HG02840 (cell line): Measurements from ENCODE around the gene PTBP2.

Experiments
- ATAC-seq: cut with Tn5 transposase; IDR thresholded peaks from one replicate; pipeline ENCODE4 v1.9.1; 2021; ENCODE audit warnings: mild to moderate bottlenecking, moderate library complexity, moderate number of reproducible peaks; ENCODE audit not compliant: unreplicated experiment, low FRiP score

PTBP2 gene, protein sequence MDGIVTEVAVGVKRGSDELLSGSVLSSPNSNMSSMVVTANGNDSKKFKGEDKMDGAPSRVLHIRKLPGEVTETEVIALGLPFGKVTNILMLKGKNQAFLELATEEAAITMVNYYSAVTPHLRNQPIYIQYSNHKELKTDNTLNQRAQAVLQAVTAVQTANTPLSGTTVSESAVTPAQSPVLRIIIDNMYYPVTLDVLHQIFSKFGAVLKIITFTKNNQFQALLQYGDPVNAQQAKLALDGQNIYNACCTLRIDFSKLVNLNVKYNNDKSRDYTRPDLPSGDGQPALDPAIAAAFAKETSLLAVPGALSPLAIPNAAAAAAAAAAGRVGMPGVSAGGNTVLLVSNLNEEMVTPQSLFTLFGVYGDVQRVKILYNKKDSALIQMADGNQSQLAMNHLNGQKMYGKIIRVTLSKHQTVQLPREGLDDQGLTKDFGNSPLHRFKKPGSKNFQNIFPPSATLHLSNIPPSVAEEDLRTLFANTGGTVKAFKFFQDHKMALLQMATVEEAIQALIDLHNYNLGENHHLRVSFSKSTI

GRCh38 chr1:96721416-96722160, at the start of gene PTBP2:
TSS of gene PTBP2 (plus strand) at chr1:96721784. CDS start at chr1:96721865, 81 bp downstream.
- peak; percentile 97 for ATAC-seq

DNA sequence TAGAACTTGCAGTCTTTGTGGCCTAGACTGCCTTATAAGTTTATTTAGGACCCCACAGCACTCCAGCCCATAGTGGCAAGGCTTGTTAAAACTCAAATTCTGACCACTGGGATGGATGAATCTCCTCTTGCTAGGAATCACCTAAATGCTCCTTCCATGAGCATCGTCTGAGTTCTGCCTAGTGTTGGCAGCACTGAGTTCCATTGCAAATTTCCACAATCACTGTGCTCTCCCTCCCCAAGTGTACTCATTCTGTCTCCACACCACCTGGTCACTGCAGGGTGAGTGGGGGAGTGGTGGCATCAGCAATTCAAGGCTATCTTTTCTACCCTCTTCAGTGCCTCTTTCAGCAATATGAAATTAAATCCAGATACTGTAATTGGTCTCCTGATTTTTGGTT, 46.7 kb upstream of the PTBP2 start:
- ATAC-seq, result no peak

DNA sequence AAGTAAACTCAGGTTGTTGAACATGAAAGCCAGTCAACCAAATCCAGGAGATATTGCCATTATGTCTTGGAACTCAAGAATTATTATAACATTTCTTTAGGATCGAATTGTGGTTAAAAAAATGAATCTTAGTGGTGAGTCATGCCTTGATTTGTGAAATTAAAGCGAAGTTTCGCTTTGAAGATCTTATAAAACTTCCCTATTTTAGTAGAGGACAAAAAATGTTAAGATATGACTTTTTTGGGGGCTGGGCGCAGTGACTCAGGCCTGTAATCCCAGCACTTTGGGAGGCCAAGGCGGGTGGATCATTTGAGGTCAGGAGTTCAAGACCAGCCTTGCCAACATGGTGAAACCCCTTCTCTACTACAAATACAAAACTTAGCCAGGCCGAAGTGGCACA, 39.5 kb upstream of the PTBP2 start:
- ATAC-seq, result no peak

DNA sequence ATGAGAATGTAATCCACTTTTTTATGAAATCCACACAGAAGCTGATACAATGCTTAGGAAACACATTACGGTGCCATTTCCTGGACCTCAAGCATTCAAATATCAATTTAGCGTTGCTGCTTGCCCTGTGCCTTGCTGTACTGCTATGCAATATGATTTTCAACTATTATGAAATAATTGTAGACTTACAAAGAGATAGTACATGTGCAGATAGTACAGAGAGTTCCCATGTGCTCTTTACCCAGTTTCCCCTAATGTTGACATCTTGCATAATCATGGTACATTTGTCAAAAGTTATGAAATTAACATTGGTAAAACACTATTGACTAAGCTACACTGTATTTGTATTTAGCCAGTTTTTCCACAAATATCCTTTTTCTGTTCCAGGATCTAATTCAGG, 37.7 kb upstream of the PTBP2 start:
- no peak for ATAC-seq

GRCh38 chr1:96684744-96685143, 36.8 kb upstream of the PTBP2 start:
- ATAC-seq, result no peak

- no peak for ATAC-seq
Observed at GRCh38 chr1:96688767-96689166, 32.8 kb upstream of the PTBP2 start.

DNA sequence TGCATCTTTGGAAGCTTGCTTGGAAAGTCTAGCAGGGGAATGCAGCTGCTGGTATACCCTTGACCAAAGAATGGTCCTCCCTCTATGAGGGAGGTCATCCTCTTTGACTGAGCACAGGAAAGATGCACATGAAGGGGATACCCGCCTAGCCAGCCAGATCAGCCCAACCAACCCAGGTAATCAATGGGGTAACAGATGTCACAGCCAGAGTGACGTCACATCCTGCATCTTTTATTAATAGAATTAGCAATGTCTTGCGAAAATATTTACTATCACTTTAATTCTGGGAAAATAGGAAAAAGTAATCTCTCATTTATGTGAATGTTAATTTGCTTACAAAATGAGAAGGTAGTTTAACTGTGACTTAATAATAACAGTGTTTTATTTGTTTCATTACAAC, 25.6 kb upstream of the PTBP2 start:
- ATAC-seq, result no peak

DNA sequence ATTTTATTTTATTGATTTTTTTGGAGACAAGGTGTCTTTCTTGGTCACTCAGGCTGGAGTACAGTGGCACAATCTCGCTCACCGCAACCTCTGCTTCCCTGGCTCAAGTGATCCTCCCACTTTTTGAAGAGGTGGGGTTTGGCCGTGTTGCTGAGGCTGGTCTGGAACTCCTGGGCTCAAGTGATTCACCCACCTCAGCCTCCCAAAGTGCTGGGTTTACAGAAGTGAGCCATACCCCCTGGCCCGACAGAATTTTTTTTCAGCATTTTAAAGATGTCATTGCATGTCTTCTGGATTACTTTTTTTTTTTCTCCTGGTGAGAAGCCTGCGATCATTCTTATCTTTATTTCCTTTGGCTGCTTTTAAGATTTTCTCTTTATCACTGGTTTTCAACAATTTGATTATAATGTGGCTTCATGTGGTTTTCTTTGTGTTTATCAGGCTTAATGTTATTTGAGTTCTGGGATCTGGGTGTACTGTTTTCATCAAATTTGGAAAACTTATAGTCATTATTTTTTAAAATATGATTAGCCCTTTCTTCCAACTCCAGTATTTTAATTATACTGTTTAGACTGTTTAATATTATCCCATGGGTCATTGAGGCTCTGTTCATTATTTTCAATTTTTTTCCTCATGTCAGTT, 23.1 kb upstream of the PTBP2 start:
- ATAC-seq, result no peak

DNA sequence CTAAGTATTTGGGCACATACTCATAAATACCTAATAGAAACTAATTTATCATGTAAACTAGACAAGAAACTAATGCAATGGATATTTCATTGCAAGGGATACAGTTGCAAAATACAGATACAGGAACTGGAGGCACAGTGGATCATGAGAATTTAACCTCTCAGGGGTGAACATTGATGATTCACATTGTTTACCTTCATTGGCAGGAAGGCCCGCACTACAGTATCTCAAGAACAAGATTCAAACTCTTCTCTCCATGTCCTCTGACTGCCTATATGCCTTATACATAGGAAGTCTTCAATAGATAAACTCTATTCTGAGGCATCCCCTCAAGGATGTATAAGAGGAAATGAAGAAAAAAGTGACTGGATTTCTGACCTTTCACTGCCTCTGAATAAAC, 18.4 kb upstream of the PTBP2 start:
- ATAC-seq, result no peak

- ATAC-seq, result no peak
Observed at GRCh38 chr1:96707023-96707422, 14.6 kb upstream of the PTBP2 start.

GRCh38 chr1:96708482-96708881, 13.1 kb upstream of the PTBP2 start:
- ATAC-seq, result no peak

- ATAC-seq, result no peak
Observed at GRCh38 chr1:96710708-96711477, 10.7 kb upstream of the PTBP2 start.

DNA sequence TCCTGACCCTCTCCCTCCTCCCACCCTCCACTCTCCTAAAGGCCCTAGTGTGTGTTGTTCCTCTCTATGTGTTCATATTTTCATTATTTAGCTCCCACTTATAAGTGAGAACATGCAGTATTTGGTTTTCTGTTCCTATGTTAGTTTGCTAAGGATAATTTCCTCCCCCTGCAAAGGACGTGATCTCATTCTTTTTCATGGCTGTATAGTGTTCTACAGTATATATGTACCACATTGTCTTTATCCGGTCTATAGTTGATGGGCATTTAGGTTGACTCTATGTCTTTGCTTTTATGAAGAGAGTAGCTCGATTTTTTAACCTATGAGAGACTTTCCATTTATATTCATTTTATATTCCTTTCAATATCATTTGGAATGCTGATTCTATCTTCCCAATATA, 7.9 kb upstream of the PTBP2 start:
- no peak for ATAC-seq

DNA sequence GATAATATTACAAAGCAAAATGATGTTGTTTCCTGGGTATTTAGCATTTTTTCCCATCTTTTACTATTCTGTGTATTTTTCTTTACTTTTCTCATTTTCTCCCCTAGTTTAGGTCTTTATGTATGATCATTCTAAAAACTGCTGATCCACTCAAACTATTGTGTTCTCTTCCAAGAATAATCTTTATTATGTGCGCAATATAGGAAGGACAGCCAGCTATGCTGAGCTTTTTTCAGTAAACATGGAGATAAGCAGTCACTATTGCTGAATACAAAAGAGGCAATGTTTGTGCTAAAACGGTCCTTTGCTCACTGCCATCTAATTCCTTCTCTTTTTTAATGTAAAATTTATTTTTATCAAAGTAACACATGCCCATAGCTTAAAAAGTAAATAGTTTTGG, 6.7 kb upstream of the PTBP2 start:
- ATAC-seq, result no peak

GRCh38 chr1:96715482-96715881, 6.1 kb upstream of the PTBP2 start:
- ATAC-seq, result no peak

DNA sequence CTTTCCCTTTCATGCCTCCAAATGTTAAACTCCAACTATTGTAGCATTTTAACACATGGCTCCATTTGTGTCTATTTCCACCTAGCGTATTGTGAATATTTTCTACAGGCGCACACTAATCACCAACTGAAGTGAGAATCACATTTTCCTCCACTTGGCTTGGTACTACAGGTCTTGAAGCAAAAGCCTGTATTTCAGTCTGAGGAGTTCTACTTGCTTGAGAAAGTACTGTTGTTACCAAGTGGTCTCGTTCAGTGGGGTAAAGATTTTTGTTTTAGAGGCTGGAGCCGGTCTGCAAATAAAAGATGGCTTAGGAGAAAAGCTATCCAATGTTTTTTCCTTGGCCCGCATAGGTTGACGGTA, 550 bp upstream of the PTBP2 start:
- no peak for ATAC-seq

- peak; percentile 55 for ATAC-seq
Observed at GRCh38 chr1:96722161-96722922, 758 bp downstream of the PTBP2 start.

- ATAC-seq, result no peak
Observed at GRCh38 chr1:96722958-96723357, 1.4 kb downstream of the PTBP2 start.

DNA sequence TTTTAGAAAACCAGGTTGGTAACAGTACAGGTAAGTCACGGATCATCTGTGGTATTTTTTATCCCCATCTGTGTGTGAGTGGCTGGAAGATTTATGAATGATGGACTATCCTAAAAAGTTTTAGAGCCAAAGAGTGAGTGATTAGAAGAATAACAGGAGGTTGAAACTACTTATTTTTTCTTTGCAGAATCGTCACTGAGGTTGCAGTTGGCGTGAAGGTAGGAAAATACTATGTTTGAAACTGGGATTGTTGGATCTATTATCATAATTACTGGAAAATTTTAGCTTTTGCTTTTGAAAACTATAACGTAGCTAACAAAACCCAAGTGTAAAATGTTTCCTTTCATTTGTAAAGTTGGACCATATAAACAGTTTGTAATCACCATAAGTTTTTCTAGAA, 1.8 kb downstream of the PTBP2 start:
- no peak for ATAC-seq

DNA sequence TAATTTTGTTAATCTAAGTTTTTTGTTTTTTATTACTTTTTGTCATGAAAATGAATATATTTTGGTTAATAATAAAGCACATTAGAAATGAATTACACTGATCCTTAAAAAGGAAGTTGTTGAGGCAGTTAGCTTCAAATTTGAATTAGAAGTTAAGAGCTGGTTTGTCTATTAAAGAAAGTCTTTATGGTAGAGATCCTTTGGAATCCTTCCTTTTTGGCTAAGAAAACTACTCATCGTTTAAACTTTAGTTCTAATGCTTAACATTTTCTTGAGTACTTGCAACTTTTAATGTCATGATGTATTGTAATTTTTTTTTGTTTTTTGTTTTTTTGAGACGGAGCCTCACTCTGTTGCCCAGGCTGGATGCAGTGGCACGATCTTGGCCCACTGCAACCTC, 2.4 kb downstream of the PTBP2 start:
- ATAC-seq, result no peak
